Activated CD4-positive, alpha-beta T cell treated with anti-CD3 and anti-CD28 coated beads for 24 hours (primary cell): ENCODE data around the gene ZNF672.

Source experiments
- DNase-seq, 2 donors: peaks; one replicate each; pipeline ENCODE4 v3.0.0-alpha.2; 2020; ENCODE audit warnings: low read depth in 2 of 2

Gene ZNF672

GRCh38 chr1:248834343-248834940 is 3.6 kb upstream of the ZNF672 start:
- no peak for DNase-seq

- no peak for DNase-seq
These were observed 811 bp upstream of the ZNF672 start for GRCh38 chr1:248837045-248837780.

- DNase-seq: peak; percentile 69 to 77
These were observed 538 bp downstream of the ZNF672 start for GRCh38 chr1:248838357-248839167.

- DNase-seq: no peak
These were observed 1.1 kb downstream of the ZNF672 start for GRCh38 chr1:248839168-248839555.

GRCh38 chr1:248840946-248841345 is 2.9 kb downstream of the ZNF672 start:
- DNase-seq: no peak

- DNase-seq: no peak
These were observed 3.8 kb downstream of the ZNF672 start for GRCh38 chr1:248841702-248842395.

- no peak for DNase-seq
These were observed 4.8 kb downstream of the ZNF672 start for GRCh38 chr1:248842781-248843331.

GRCh38 chr1:248843687-248844086 is 5.7 kb downstream of the ZNF672 start:
- DNase-seq: no peak

- DNase-seq: no peak
These were observed 6.5 kb downstream of the ZNF672 start for GRCh38 chr1:248844526-248844925.

GRCh38 chr1:248847181-248847955 is 9.3 kb downstream of the ZNF672 start:
- no peak for DNase-seq

- no peak for DNase-seq
These were observed 10.0 kb downstream of the ZNF672 start for GRCh38 chr1:248847956-248848561.

- no peak for DNase-seq
These were observed 10.6 kb downstream of the ZNF672 start for GRCh38 chr1:248848602-248849001.

- DNase-seq: no peak
These were observed 11.1 kb downstream of the ZNF672 start for GRCh38 chr1:248849152-248849551.

- no peak for DNase-seq
These were observed 11.6 kb downstream of the ZNF672 start for GRCh38 chr1:248849637-248850036.

GRCh38 chr1:248850124-248850523 is 12.1 kb downstream of the ZNF672 start:
- DNase-seq: no peak

GRCh38 chr1:248850536-248851251 is 12.7 kb downstream of the ZNF672 start:
- DNase-seq: no peak

- DNase-seq: no peak
These were observed 13.4 kb downstream of the ZNF672 start for GRCh38 chr1:248851390-248851789.

GRCh38 chr1:248852481-248853405 is 14.7 kb downstream of the ZNF672 start:
- no peak for DNase-seq
